GM12878 (cell line): ENCODE measurements around the gene MZT2B. TPM values are rescaled to one million over a fixed set of nuclear protein-coding genes. Genes with fewer than 3 reads are reported as not detected.

Source experiments
- ATAC-seq: fragments of 200-7000 bp; cut with Tn5 transposase; 3 replicates; pipeline ENCODE4 v1.9.1; 2020; ENCODE audit warnings: mild to moderate bottlenecking, moderate library complexity
- BruUV-seq: library from RNA; stranded (reverse); fragments of 400-500 nt; replicated peaks from 2 replicates; lab custom pipeline; 2021; lab: Mats Ljungman, UMichigan
- CTCF ChIA-PET: fragments of 300-600 bp; sonication (Branson Sonifier 250); formaldehyde crosslinking; extraction: SDS; loops from one replicate; lab custom pipeline; 2021; ENCODE audit warnings: inconsistent platforms; lab: Yijun Ruan, JAX
- POLR2A ChIA-PET: fragments of 350-600 bp; formaldehyde crosslinking; extraction: SDS; loops from one replicate; lab custom pipeline; 2021; ENCODE audit warnings: inconsistent platforms; lab: Charles Lee
- RAD21 ChIA-PET: fragments of 300-600 bp; sonication (Branson Sonifier 250); formaldehyde crosslinking; loops from one replicate; lab custom pipeline; 2023; ENCODE audit warnings: antibody characterized with exemption; ENCODE audit not compliant: unreplicated experiment; lab: Charles Lee
- SMC1A ChIA-PET: fragments of 300-600 bp; sonication (Branson Sonifier 250); formaldehyde crosslinking; loops from one replicate; lab custom pipeline; 2023; ENCODE audit not compliant: unreplicated experiment, uncharacterized antibody; lab: Charles Lee
- DNase-seq: peaks from one replicate; pipeline ENCODE4 v3.0.0-alpha.2; 2011; ENCODE audit warnings: low read depth, low spot score
- FAIRE-seq: peaks from 3 replicates; lab custom pipeline; 2011; peaks lifted over from hg19 to GRCh38; lab: Jason Lieb, UNC
- H2AFZ ChIP-seq: 2 replicates; pipeline ENCODE4 v1.6.0; 2011; ENCODE audit warnings: low read depth, low read length, control low read depth; ENCODE audit not compliant: control insufficient read depth
- H3K27ac ChIP-seq: 2 replicates; pipeline ENCODE4 v1.5.1; 2011; ENCODE audit warnings: control low read depth; ENCODE audit not compliant: control insufficient read depth, insufficient read depth
- H3K27me3 ChIP-seq, 2 experiments: replicated peaks in 1 of 2; 2 replicates each; pipeline versions ENCODE4 v1.6.0 to v1.6.1; 2011; ENCODE audit warnings: low read length in 1 of 2; ENCODE audit not compliant: control insufficient read depth in 2 of 2, insufficient read depth in 2 of 2
- H3K36me3 ChIP-seq, 2 experiments: 2 replicates each; pipeline ENCODE4 v1.5.1; 2011; ENCODE audit warnings: low read length in 1 of 2; ENCODE audit not compliant: control insufficient read depth in 2 of 2, insufficient read depth in 2 of 2
- H3K4me1 ChIP-seq: 2 replicates; pipeline ENCODE4 v1.6.1; 2011; ENCODE audit warnings: mild to moderate bottlenecking, low read length, moderate library complexity, mixed read lengths; ENCODE audit not compliant: control insufficient read depth, insufficient read depth
- H3K4me2 ChIP-seq: 2 replicates; pipeline ENCODE4 v1.6.0; 2011; ENCODE audit warnings: control low read depth; ENCODE audit not compliant: control insufficient read depth, insufficient read depth
- H3K4me3 ChIP-seq: fragments of 200-600 bp; sonication (generic); 2 replicates; pipeline ENCODE4 v1.5.1; 2016
- H3K79me2 ChIP-seq: 2 replicates; pipeline ENCODE4 v1.6.0; 2011; ENCODE audit warnings: low read length; ENCODE audit not compliant: control insufficient read depth, insufficient read depth
- H3K9ac ChIP-seq: 2 replicates; pipeline ENCODE4 v1.8.0; 2011; ENCODE audit warnings: low read length, control low read depth, mixed read lengths; ENCODE audit not compliant: control insufficient read depth, insufficient read depth
- H3K9me3 ChIP-seq: replicated peaks from 3 replicates; pipeline ENCODE4 v1.5.1; 2011; ENCODE audit warnings: mild to moderate bottlenecking, low read length; ENCODE audit not compliant: control insufficient read depth, insufficient read depth
- H4K20me1 ChIP-seq: 2 replicates; pipeline ENCODE4 v1.6.0; 2011; ENCODE audit not compliant: control insufficient read depth, insufficient read depth
- CHD1 ChIP-seq: IDR thresholded peaks from 2 replicates; pipeline ENCODE4 v1.6.1; 2012; ENCODE audit warnings: low read depth, low read length, improper control_type of control experiment
- EED ChIP-seq: sonication (generic); IDR thresholded peaks from 2 replicates; pipeline ENCODE4 v1.6.1; 2016; ENCODE audit warnings: antibody characterized with exemption, low read depth
- NRF1 ChIP-seq: conservative IDR thresholded peaks from 2 replicates; pipeline ENCODE4 v1.6.1; 2011; ENCODE audit warnings: mild to moderate bottlenecking, low read depth, low read length, improper control_type of control experiment
- POLR2A ChIP-seq: IDR thresholded peaks from 2 replicates; pipeline ENCODE4 v1.6.1; 2011; ENCODE audit warnings: low read depth, mild to moderate bottlenecking, low read length
- SUPT20H ChIP-seq: IDR thresholded peaks from 2 replicates; pipeline ENCODE4 v1.6.1; 2011; ENCODE audit warnings: low read depth, mild to moderate bottlenecking, low read length, moderate library complexity, borderline replicate concordance; ENCODE audit not compliant: control insufficient read depth
- TCF7 ChIP-seq: IDR thresholded peaks from 2 replicates; pipeline ENCODE4 v1.6.1; 2014; ENCODE audit warnings: antibody characterized with exemption, borderline replicate concordance
- WGBS: methylation state at CpG from one replicate; pipeline ENCODE4 v1.1.6; 2016; ENCODE audit warnings: low lambda C conversion rate; ENCODE audit not compliant: insufficient replicate concordance, insufficient coverage; ENCODE audit errors: missing lambda C conversion rate; 5-methylcytosine and 5-hydroxymethylcytosine counted together
- in situ Hi-C: fragments of 300-500 bp; cut with MboI; formaldehyde crosslinking; loops from 9 replicates; pipeline ENCODE4 v1.14.3; 2018; ENCODE audit warnings: mixed read lengths
- intact Hi-C: fragments of 100-400 bp; cut with micrococcal nuclease; formaldehyde crosslinking; loops from one replicate; pipeline ENCODE4 v1.14.2; 2022; ENCODE audit not compliant: unreplicated experiment
- polyA plus RNA-seq, 11 experiments: library from polyadenylated mRNA; depleted of rRNA in 4 of 11; unstranded in 6 of 11; stranded (reverse) in 5 of 11; fragments of >200 nt; fragmentation: Nextera tagmentation in 4 of 11; fragmentation: Illumina TruSeq in 1 of 11; extraction: Ambion mirVana in 4 of 11; extraction: Trizol in 1 of 11; gene quantifications; 1 replicate in 1 of 11; 2 replicates in 10 of 11; pipeline versions ENCODE4 v1.2.1 to v1.2.3, GENCODE V29; 2011 to 2016; ENCODE audit warnings: inconsistent platforms in 2 of 11, missing spikeins in 2 of 11, low read depth in 1 of 11
- total RNA-seq, 4 experiments: library from RNA; depleted of rRNA in 3 of 4; stranded (reverse); fragments of >200 nt in 3 of 4; fragmentation: Illumina TruSeq in 1 of 4; extraction: Trizol in 1 of 4; gene quantifications; 2 replicates each; pipeline versions ENCODE4 v1.2.1 to v1.2.3, GENCODE V29; 2013 to 2021
- TF ChIP-seq, protein P1 (sequence below): IDR thresholded peaks from 2 replicates; pipeline ENCODE4 v1.6.1; 2012; ENCODE audit warnings: low read depth, low read length, improper control_type of control experiment
- TF ChIP-seq, protein P2 (sequence below): fragments of 450-650 bp; formaldehyde crosslinking; IDR thresholded peaks from 2 replicates; pipeline ENCODE4 v1.4.0; 2022; ENCODE audit warnings: mild to moderate bottlenecking, moderate library complexity
- TF ChIP-seq, protein P3 (sequence below): fragments of 450-650 bp; IDR thresholded peaks from 2 replicates; pipeline ENCODE4 v1.6.1; 2016; ENCODE audit warnings: mild to moderate bottlenecking, moderate library complexity, borderline replicate concordance
- TF ChIP-seq, protein P4 (sequence below): fragments of 450-650 bp; IDR thresholded peaks from 2 replicates; pipeline ENCODE4 v1.6.1; 2017; ENCODE audit warnings: antibody characterized with exemption, mild to moderate bottlenecking, moderate library complexity

The MZT2B gene
- total and polyA plus RNA-seq, 10 of the 15 experiments (the other 5 are each of a cell fraction or from before 2014, with no cell fraction given) = 6.3 to 399 (median 198) TPM

DNA sequence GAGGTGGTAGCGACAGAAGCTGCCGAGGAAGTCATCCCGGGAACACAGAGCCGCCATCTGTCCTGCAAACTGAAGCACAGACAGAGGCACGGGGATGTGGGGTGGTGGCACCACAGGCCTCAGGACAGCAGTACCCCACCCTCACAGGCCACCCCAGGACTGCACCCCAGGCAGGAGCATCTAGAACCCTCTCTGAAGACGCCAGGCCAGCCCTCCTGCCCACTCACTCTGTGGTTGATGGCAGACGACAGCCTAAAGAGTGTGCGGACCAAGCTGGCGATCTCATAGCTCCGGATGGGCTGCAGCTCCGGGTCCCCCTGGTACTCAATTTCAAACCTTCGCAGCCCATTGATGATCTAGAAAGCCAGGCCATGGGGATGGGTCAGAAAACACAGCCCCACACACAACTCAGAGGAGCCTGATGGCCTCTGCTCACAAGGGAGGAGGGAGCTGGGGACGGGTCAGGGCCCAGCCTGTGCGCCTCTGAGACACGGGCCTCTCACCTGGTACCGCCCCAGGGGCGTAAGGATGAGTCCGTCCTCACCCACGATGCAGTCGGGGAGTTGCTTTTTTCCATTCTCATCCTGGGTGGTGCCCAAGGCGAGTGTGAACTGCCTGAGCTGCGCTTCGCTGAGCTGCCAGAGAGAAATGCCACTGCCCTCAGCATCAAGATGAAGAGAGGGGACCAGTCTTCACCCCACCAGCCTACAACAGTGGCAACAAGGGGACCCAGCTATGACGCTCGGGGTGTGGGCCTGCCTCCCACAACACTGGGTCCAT is 29.1 kb upstream of the MZT2B start:
- no peaks in the 10 kb centered on the region for H3K9me3 ChIP-seq
- peaks cover 0 to 21% of the 10 kb centered on the region in 2 experiments; a peak in 2 of 4 replicates for H3K36me3 ChIP-seq
- no TSS peak for BruUV-seq
- H2AFZ ChIP-seq = no peak overlapping the region
- no peak for DNase-seq
- H3K4me2 ChIP-seq = no peak overlapping the region
- ChIA-PET CTCF (no interaction called here), POLR2A (interaction anchor here (0.5 kb wide), 1 partner anchor 819 kb away, joined by 11 read pairs; no protein-coding TSS in a partner anchor), RAD21 (no interaction called here), SMC1A (no interaction called here)
- no peak overlapping the region for H3K4me3 ChIP-seq
- intact Hi-C loops (no loop called here), in situ Hi-C loops (loop anchor here (10.0 kb wide), 1 partner anchor 1522 kb away; no protein-coding TSS in a partner anchor)
- no peaks in the 10 kb centered on the region for H4K20me1 ChIP-seq
- no peak for FAIRE-seq
- H3K27ac ChIP-seq = no peak overlapping the region
- no peaks in the 10 kb centered on the region for H3K79me2 ChIP-seq
- no peaks in the 10 kb centered on the region for H3K27me3 ChIP-seq
- no peak for ATAC-seq
- 94% methylated on average over 25 of the region's 25 CpGs for WGBS
- peaks cover 9% of the 10 kb centered on the region for H3K4me1 ChIP-seq
- H3K9ac ChIP-seq = no peak overlapping the region
- TF ChIP-seq, protein P1, sequence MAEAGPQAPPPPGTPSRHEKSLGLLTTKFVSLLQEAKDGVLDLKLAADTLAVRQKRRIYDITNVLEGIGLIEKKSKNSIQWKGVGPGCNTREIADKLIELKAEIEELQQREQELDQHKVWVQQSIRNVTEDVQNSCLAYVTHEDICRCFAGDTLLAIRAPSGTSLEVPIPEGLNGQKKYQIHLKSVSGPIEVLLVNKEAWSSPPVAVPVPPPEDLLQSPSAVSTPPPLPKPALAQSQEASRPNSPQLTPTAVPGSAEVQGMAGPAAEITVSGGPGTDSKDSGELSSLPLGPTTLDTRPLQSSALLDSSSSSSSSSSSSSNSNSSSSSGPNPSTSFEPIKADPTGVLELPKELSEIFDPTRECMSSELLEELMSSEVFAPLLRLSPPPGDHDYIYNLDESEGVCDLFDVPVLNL = no peak
- TF ChIP-seq NRF1 (no peak), CHD1 (no peak), EED (no peak), SUPT20H (no peak), POLR2A (no peak), TCF7 (no peak)
- TF ChIP-seq, protein P2, sequence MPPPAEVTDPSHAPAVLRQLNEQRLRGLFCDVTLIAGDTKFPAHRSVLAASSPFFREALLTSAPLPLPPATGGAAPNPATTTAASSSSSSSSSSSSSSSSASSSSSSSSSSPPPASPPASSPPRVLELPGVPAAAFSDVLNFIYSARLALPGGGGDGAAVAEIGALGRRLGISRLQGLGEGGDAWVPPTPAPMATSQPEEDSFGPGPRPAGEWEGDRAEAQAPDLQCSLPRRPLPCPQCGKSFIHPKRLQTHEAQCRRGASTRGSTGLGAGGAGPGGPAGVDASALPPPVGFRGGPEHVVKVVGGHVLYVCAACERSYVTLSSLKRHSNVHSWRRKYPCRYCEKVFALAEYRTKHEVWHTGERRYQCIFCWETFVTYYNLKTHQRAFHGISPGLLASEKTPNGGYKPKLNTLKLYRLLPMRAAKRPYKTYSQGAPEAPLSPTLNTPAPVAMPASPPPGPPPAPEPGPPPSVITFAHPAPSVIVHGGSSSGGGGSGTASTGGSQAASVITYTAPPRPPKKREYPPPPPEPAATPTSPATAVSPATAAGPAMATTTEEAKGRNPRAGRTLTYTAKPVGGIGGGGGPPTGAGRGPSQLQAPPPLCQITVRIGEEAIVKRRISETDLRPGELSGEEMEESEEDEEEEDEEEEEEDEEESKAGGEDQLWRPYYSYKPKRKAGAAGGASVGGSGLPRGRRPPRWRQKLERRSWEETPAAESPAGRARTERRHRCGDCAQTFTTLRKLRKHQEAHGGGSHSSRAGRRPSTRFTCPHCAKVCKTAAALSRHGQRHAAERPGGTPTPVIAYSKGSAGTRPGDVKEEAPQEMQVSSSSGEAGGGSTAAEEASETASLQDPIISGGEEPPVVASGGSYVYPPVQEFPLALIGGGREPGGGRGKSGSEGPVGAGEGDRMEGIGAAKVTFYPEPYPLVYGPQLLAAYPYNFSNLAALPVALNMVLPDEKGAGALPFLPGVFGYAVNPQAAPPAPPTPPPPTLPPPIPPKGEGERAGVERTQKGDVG (CRISPR knock-in tag) = no peak
- TF ChIP-seq, protein P3, sequence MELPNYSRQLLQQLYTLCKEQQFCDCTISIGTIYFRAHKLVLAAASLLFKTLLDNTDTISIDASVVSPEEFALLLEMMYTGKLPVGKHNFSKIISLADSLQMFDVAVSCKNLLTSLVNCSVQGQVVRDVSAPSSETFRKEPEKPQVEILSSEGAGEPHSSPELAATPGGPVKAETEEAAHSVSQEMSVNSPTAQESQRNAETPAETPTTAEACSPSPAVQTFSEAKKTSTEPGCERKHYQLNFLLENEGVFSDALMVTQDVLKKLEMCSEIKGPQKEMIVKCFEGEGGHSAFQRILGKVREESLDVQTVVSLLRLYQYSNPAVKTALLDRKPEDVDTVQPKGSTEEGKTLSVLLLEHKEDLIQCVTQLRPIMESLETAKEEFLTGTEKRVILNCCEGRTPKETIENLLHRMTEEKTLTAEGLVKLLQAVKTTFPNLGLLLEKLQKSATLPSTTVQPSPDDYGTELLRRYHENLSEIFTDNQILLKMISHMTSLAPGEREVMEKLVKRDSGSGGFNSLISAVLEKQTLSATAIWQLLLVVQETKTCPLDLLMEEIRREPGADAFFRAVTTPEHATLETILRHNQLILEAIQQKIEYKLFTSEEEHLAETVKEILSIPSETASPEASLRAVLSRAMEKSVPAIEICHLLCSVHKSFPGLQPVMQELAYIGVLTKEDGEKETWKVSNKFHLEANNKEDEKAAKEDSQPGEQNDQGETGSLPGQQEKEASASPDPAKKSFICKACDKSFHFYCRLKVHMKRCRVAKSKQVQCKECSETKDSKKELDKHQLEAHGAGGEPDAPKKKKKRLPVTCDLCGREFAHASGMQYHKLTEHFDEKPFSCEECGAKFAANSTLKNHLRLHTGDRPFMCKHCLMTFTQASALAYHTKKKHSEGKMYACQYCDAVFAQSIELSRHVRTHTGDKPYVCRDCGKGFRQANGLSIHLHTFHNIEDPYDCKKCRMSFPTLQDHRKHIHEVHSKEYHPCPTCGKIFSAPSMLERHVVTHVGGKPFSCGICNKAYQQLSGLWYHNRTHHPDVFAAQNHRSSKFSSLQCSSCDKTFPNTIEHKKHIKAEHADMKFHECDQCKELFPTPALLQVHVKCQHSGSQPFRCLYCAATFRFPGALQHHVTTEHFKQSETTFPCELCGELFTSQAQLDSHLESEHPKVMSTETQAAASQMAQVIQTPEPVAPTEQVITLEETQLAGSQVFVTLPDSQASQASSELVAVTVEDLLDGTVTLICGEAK = no peak
- TF ChIP-seq, protein P4, sequence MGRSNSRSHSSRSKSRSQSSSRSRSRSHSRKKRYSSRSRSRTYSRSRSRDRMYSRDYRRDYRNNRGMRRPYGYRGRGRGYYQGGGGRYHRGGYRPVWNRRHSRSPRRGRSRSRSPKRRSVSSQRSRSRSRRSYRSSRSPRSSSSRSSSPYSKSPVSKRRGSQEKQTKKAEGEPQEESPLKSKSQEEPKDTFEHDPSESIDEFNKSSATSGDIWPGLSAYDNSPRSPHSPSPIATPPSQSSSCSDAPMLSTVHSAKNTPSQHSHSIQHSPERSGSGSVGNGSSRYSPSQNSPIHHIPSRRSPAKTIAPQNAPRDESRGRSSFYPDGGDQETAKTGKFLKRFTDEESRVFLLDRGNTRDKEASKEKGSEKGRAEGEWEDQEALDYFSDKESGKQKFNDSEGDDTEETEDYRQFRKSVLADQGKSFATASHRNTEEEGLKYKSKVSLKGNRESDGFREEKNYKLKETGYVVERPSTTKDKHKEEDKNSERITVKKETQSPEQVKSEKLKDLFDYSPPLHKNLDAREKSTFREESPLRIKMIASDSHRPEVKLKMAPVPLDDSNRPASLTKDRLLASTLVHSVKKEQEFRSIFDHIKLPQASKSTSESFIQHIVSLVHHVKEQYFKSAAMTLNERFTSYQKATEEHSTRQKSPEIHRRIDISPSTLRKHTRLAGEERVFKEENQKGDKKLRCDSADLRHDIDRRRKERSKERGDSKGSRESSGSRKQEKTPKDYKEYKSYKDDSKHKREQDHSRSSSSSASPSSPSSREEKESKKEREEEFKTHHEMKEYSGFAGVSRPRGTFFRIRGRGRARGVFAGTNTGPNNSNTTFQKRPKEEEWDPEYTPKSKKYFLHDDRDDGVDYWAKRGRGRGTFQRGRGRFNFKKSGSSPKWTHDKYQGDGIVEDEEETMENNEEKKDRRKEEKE = no peak
